Cardiac fibroblast (primary cell): ENCODE results near the gene TMEM87A.

ENCODE experiments used
- DNase-seq, 2 donors: peaks; one replicate each; pipeline versions ENCODE4 v3.0.0 to v3.0.0-alpha.2; 2010; ENCODE audit warnings: low read depth in 2 of 2
- H3K4me3 ChIP-seq, 2 donors: replicated peaks in 1 of 2; 1 replicate in 1 of 2; 2 replicates in 1 of 2; pipeline ENCODE4 v1.5.1; 2011; ENCODE audit warnings: low read depth in 2 of 2, low read length in 2 of 2, mild to moderate bottlenecking in 2 of 2, moderate library complexity in 1 of 2
- TF ChIP-seq, protein P1 (sequence below): IDR thresholded peaks from one replicate; pipeline ENCODE4 v1.5.1; 2011; ENCODE audit warnings: low read depth, mild to moderate bottlenecking, low read length, inconsistent platforms

Gene TMEM87A

DNA sequence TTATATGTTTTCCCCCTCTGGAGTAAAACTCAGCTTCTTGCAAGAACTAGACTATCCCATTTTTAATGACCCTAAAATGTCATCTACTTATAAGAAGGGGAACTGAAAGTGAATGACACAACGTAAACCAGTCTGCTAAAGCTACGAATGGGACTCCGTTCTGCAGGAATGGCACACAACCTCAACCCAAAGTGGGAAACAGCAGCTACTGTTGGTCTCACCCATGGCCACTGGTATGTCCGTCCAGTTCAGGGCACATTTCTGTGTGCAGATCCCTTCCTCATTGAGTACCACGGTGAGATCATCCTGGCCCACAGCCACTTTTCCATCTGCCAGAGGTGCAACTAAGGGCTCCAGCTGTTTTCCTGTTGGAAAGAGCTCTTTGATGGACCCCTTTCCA, 88.9 kb downstream of the TMEM87A start:
- TF ChIP-seq, protein P1, sequence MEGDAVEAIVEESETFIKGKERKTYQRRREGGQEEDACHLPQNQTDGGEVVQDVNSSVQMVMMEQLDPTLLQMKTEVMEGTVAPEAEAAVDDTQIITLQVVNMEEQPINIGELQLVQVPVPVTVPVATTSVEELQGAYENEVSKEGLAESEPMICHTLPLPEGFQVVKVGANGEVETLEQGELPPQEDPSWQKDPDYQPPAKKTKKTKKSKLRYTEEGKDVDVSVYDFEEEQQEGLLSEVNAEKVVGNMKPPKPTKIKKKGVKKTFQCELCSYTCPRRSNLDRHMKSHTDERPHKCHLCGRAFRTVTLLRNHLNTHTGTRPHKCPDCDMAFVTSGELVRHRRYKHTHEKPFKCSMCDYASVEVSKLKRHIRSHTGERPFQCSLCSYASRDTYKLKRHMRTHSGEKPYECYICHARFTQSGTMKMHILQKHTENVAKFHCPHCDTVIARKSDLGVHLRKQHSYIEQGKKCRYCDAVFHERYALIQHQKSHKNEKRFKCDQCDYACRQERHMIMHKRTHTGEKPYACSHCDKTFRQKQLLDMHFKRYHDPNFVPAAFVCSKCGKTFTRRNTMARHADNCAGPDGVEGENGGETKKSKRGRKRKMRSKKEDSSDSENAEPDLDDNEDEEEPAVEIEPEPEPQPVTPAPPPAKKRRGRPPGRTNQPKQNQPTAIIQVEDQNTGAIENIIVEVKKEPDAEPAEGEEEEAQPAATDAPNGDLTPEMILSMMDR, result no peak
- no peak overlapping the region for H3K4me3 ChIP-seq
- peak in 1 of 2 donors; percentile 13 for DNase-seq

DNA sequence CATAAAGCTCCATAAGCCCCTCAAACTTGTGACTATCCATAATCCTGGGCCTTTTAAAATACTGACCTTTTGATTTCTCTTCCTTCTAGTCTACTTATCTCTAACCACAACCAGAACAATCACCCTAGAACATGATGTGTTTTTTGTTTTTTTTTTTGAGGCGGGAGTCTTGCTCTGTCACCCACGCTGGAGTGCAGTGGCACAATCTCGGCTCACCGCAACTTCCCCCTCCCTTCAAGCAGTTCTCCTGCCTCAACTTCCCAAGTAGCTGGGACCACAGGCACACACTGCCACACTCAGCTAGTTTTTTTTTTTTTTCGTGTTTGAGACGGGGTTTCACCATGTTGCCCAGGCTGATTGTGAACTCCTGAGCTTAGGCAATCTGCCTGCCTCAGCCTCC, 90.3 kb downstream of the TMEM87A start:
- no peak overlapping the region for H3K4me3 ChIP-seq
- TF ChIP-seq, protein P1, result no peak
- no peak for DNase-seq

GRCh38 chr15:42182328-42182886, 90.8 kb downstream of the TMEM87A start:
- no peak for DNase-seq
- H3K4me3 ChIP-seq, result no peak overlapping the region
- TF ChIP-seq, protein P1, result no peak

GRCh38 chr15:42178056-42178455, 95.2 kb downstream of the TMEM87A start:
- H3K4me3 ChIP-seq, result no peak overlapping the region
- DNase-seq, result no peak
- TF ChIP-seq, protein P1, result no peak

DNA sequence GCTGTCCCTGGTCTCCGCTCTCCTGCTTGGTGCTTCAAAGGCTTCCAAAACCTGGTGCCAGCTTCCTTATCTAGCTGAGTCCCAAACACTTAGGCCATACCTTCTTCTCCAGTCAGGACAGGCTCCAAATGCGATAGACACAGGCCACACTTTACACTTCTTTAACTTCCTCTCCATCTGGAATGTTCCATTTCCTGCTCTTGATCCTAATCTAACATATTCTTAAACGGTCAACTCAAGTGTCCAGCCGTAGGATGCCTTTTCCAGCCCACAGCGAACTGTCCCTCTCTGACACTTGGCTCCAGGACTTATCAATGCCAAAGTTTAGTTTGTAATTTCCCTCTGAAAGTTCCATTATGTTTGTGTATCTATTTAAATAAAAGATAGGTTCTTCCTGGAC, 97.6 kb downstream of the TMEM87A start:
- no peak overlapping the region for H3K4me3 ChIP-seq
- DNase-seq, result no peak
- TF ChIP-seq, protein P1, result no peak

GRCh38 chr15:42172475-42172874, 100.8 kb downstream of the TMEM87A start:
- H3K4me3 ChIP-seq, result no peak overlapping the region
- TF ChIP-seq, protein P1, result no peak
- DNase-seq, result no peak

DNA sequence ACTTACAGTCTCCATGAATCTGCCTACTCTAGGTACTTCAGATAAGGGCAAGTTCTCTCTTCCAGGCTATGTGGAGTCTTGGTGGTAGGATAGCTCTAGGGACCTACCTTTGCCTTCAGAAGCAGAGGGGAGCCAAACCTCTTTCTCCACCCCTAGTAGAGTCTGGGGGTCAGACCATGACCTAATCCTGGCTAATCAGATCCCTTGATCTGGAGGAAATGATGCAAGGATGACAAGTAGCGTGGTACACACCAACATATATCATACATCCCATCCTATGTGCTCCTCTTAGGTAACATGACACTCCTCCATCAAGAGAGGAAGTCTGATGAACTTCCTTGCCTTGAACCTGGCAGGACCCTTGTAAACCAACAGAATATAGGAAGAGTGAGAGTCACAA, 101.4 kb downstream of the TMEM87A start:
- H3K4me3 ChIP-seq, result no peak overlapping the region
- TF ChIP-seq, protein P1, result no peak
- DNase-seq, result no peak
